ENCODE data around the gene ZBTB34.

- TF ChIP-seq CTCF (IDR thresholded peaks at IDR 0.05) = no peak
- TF ChIP-seq POLR2A (IDR thresholded peaks at IDR 0.05) = no peak
Measured at GRCh38 chr9:126869368-126869767, 8.9 kb downstream of the ZBTB34 start.
